PC-9 (cell line): ENCODE measurements around the gene ACTBL2.
"Not testable (repeated sequence)": the region's sequence is repeated elsewhere in the genome, so short reads cannot be mapped to it uniquely, and the experiment has no call there.

Experiments used
- CTCF ChIP-seq: fragments of 200-600 bp; sonication (generic); conservative IDR thresholded peaks from 2 replicates; pipeline ENCODE4 v1.6.1; 2017; ENCODE audit warnings: mixed run types, antibody characterized with exemption, mild to moderate bottlenecking, moderate library complexity
- EZH2 ChIP-seq: fragments of 200-600 bp; sonication (generic); IDR thresholded peaks from 2 replicates; pipeline ENCODE4 v1.8.0; 2017; ENCODE audit warnings: antibody characterized with exemption, low read depth

DNA sequence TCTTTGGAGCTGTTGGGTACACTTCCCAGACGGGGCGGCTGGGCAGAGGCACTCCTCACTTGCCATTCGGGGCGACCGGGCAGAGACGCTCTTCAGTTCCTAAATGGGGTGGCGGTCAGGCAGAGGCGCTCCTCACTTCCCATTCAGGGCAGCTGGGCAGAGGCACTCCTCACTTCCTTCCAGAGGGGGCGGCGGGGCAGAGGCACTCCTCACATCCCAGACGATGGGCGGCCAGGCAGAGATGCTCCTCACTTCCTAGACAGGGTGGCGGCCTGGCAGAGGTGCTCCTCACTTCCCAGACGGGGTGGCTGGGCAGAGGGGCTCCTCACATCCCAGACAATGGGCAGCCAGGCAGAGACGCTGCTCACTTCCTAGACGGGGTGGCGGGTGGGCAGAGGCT is 35.8 kb upstream of the ACTBL2 start:
- not testable (repeated sequence) for TF ChIP-seq CTCF, EZH2
